K562 (cell line): Measurements from ENCODE around the gene AHCY. TPM values are rescaled to one million over a fixed set of nuclear protein-coding genes. Genes with fewer than 3 reads are reported as not detected.

Experiments
- BCOR ChIP-seq: fragments of 450-650 bp; IDR thresholded peaks from 2 replicates; pipeline ENCODE4 v1.6.1; 2016
- CREBBP ChIP-seq: IDR thresholded peaks from one replicate; pipeline ENCODE4 v1.6.1; 2012; ENCODE audit warnings: low read depth, mild to moderate bottlenecking, control low read depth, inconsistent platforms, low read length
- CXXC5 ChIP-seq: fragments of 250-450 bp; sonication (Bioruptor Pico); IDR thresholded peaks from 2 replicates; pipeline ENCODE4 v1.8.0; 2022; ENCODE audit warnings: inconsistent platforms, mild to moderate bottlenecking, moderate library complexity
- HDAC6 ChIP-seq: IDR thresholded peaks from 2 replicates; pipeline ENCODE4 v1.6.1; 2012; ENCODE audit warnings: low read depth, mild to moderate bottlenecking, control low read depth, inconsistent platforms, low read length, moderate library complexity
- HLTF ChIP-seq: fragments of 450-650 bp; IDR thresholded peaks from 2 replicates; pipeline ENCODE4 v1.6.1; 2016
- KDM4B ChIP-seq, 2 experiments: fragments of 450-650 bp in 1 of 2; sonication (generic) in 1 of 2; IDR thresholded peaks; 2 replicates each; pipeline ENCODE4 v1.6.1; 2016 to 2017; ENCODE audit warnings: borderline replicate concordance in 2 of 2, antibody characterized with exemption in 1 of 2, low read depth in 1 of 2, mild to moderate bottlenecking in 1 of 2
- MTA2 ChIP-seq: fragments of 450-650 bp; IDR thresholded peaks from 2 replicates; pipeline ENCODE4 v1.6.1; 2016; ENCODE audit warnings: low read depth
- POU5F1 ChIP-seq: fragments of 150-350 bp; IDR thresholded peaks from 2 replicates; pipeline ENCODE4 v1.6.1; 2014; ENCODE audit warnings: borderline replicate concordance, low read length, low read depth, mild to moderate bottlenecking; ENCODE audit not compliant: partially characterized antibody
- U2AF2 ChIP-seq: fragments of 200-400 bp; formaldehyde crosslinking; optimal IDR thresholded peaks from 2 replicates; pipeline ENCODE3; 2017; ENCODE audit warnings: low read depth, mild to moderate bottlenecking, low read length
- ZNF184 ChIP-seq: sonication (generic); formaldehyde crosslinking; IDR thresholded peaks from 2 replicates; pipeline ENCODE4 v1.5.0; 2020; ENCODE audit warnings: missing genetic modification reagents
- ZNF707 ChIP-seq: fragments of 250-450 bp; sonication (Bioruptor Pico); conservative IDR thresholded peaks from 2 replicates; pipeline ENCODE4 v1.8.0; 2022; ENCODE audit warnings: inconsistent platforms, mild to moderate bottlenecking, moderate library complexity
- ZSCAN32 ChIP-seq: fragments of 450-650 bp; formaldehyde crosslinking; IDR thresholded peaks from 2 replicates; pipeline ENCODE4 v1.4.0; 2020; ENCODE audit warnings: mild to moderate bottlenecking, moderate library complexity
- polyA plus RNA-seq, 8 experiments: library from polyadenylated mRNA; depleted of rRNA in 4 of 8; stranded (reverse) in 5 of 8; unstranded in 3 of 8; fragments of >200 nt; fragmentation: Nextera tagmentation in 2 of 8; fragmentation: Illumina TruSeq in 1 of 8; extraction: Ambion mirVana in 2 of 8; extraction: Trizol in 1 of 8; gene quantifications; 2 replicates each; pipeline versions ENCODE4 v1.2.1 to v1.2.3, GENCODE V29; 2011 to 2014; ENCODE audit warnings: inconsistent platforms in 1 of 8, missing spikeins in 1 of 8
- total RNA-seq, 7 experiments: library from RNA; depleted of rRNA in 6 of 7; stranded (reverse); fragments of >200 nt in 6 of 7; fragmentation: Illumina TruSeq in 2 of 7; extraction: Trizol in 2 of 7; gene quantifications; 2 replicates each; pipeline versions ENCODE4 v1.2.1 to v1.2.3, GENCODE V29; 2011 to 2021; ENCODE audit warnings: low replicate concordance in 1 of 7
- TF ChIP-seq, protein P1 (sequence below): sonication (generic); formaldehyde crosslinking; IDR thresholded peaks from 2 replicates; pipeline ENCODE4 v1.9.0; 2022; ENCODE audit warnings: mild to moderate bottlenecking, missing genetic modification reagents
- TF ChIP-seq, protein P2 (sequence below): fragments of 150-350 bp; conservative IDR thresholded peaks from 2 replicates; pipeline ENCODE4 v1.6.1; 2014; ENCODE audit warnings: low read length
- TF ChIP-seq, protein P3 (sequence below): fragments of 450-650 bp; IDR thresholded peaks from 2 replicates; pipeline ENCODE4 v1.6.1; 2018; ENCODE audit warnings: mild to moderate bottlenecking, low read depth; ENCODE audit not compliant: partially characterized antibody
- TF ChIP-seq, protein P4 (sequence below): fragments of 250-450 bp; sonication (Bioruptor Pico); IDR thresholded peaks from 2 replicates; pipeline ENCODE4 v1.4.0; 2020; ENCODE audit warnings: borderline replicate concordance
- TF ChIP-seq, protein P5 (sequence below): fragments of 250-450 bp; sonication (Bioruptor Pico); IDR thresholded peaks from 2 replicates; pipeline ENCODE4 v1.4.0; 2020; ENCODE audit warnings: mild to moderate bottlenecking, moderate library complexity

The AHCY gene
- total and polyA plus RNA-seq, 9 of the 15 experiments (the other 6 are each of a cell fraction or from before 2014, with no cell fraction given) = 82.5 to 269 (median 190) TPM

DNA sequence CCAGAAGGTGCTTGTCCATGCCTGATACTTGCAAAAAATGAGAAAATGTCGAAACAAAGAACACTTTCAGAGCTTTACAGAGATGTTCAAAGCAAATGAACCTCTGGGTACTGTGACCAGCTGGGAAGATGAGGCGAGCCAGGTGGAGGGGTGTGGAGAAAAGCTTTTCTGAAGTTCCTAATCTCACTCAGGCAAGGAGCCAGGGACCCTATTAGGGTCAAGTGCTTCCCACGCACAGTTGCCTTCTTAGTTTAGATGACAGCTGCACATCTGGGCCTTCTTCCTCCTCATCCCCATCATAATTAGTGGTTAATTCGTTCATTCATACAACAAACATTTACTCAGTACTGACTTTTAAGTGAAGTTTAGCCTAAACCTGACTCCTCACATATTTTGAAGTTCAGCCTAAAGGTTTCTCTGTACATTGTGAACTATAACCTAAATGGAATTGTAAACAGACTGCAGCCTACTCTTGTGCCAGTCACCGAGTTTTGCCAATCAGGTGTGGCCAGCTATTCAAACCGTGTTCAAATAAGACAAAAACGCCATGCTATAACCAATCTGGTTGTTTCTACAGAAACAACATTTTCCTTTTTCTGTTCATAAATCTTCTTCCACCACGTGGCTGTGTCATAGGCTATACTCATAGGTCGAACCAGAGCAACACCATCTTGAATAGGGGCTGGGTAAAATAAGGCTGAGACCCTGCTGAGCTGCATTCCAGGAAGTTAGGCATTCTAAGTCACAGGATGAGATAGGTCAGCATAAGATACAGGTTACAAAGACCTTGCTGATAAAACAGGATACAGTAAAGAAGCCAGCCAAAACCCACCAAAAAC, 19.3 kb upstream of the AHCY start (continued):
- TF ChIP-seq U2AF2 (no peak), CXXC5 (CRISPR knock-in tag) (peak; percentile 72), BCOR (no peak), ZSCAN32 (CRISPR knock-in tag) (no peak), HDAC6 (no peak), POU5F1 (no peak), KDM4B (IDR thresholded peaks at IDR 0.05; ENCODE audit: borderline replicate concordance in 2 of 2, low read depth in 1 of 2) (no peak), CREBBP (no peak), ZNF184 (CRISPR knock-in tag) (no peak), HLTF (no peak), ZNF707 (CRISPR knock-in tag) (0 out of 2 replicates have a peak, but pooled peaks have one; percentile 48), MTA2 (no peak)
- TF ChIP-seq, protein P1, sequence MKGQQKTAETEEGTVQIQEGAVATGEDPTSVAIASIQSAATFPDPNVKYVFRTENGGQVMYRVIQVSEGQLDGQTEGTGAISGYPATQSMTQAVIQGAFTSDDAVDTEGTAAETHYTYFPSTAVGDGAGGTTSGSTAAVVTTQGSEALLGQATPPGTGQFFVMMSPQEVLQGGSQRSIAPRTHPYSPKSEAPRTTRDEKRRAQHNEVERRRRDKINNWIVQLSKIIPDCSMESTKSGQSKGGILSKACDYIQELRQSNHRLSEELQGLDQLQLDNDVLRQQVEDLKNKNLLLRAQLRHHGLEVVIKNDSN = no peak
- TF ChIP-seq, protein P2, sequence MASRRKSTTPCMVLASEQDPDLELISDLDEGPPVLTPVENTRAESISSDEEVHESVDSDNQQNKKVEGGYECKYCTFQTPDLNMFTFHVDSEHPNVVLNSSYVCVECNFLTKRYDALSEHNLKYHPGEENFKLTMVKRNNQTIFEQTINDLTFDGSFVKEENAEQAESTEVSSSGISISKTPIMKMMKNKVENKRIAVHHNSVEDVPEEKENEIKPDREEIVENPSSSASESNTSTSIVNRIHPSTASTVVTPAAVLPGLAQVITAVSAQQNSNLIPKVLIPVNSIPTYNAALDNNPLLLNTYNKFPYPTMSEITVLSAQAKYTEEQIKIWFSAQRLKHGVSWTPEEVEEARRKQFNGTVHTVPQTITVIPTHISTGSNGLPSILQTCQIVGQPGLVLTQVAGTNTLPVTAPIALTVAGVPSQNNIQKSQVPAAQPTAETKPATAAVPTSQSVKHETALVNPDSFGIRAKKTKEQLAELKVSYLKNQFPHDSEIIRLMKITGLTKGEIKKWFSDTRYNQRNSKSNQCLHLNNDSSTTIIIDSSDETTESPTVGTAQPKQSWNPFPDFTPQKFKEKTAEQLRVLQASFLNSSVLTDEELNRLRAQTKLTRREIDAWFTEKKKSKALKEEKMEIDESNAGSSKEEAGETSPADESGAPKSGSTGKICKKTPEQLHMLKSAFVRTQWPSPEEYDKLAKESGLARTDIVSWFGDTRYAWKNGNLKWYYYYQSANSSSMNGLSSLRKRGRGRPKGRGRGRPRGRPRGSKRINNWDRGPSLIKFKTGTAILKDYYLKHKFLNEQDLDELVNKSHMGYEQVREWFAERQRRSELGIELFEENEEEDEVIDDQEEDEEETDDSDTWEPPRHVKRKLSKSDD = no peak
- TF ChIP-seq, protein P3, sequence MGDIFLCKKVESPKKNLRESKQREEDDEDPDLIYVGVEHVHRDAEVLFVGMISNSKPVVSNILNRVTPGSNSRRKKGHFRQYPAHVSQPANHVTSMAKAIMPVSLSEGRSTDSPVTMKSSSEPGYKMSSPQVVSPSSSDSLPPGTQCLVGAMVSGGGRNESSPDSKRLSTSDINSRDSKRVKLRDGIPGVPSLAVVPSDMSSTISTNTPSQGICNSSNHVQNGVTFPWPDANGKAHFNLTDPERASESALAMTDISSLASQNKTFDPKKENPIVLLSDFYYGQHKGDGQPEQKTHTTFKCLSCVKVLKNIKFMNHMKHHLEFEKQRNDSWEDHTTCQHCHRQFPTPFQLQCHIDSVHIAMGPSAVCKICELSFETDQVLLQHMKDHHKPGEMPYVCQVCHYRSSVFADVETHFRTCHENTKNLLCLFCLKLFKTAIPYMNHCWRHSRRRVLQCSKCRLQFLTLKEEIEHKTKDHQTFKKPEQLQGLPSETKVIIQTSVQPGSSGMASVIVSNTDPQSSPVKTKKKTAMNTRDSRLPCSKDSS = no peak
- TF ChIP-seq, protein P4, sequence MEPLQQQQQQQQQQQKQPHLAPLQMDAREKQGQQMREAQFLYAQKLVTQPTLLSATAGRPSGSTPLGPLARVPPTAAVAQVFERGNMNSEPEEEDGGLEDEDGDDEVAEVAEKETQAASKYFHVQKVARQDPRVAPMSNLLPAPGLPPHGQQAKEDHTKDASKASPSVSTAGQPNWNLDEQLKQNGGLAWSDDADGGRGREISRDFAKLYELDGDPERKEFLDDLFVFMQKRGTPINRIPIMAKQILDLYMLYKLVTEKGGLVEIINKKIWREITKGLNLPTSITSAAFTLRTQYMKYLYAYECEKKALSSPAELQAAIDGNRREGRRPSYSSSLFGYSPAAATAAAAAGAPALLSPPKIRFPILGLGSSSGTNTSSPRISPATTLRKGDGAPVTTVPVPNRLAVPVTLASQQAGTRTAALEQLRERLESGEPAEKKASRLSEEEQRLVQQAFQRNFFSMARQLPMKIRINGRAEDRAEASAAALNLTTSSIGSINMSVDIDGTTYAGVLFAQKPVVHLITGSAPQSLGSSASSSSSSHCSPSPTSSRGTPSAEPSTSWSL (CRISPR knock-in tag) = no peak
- TF ChIP-seq, protein P5, sequence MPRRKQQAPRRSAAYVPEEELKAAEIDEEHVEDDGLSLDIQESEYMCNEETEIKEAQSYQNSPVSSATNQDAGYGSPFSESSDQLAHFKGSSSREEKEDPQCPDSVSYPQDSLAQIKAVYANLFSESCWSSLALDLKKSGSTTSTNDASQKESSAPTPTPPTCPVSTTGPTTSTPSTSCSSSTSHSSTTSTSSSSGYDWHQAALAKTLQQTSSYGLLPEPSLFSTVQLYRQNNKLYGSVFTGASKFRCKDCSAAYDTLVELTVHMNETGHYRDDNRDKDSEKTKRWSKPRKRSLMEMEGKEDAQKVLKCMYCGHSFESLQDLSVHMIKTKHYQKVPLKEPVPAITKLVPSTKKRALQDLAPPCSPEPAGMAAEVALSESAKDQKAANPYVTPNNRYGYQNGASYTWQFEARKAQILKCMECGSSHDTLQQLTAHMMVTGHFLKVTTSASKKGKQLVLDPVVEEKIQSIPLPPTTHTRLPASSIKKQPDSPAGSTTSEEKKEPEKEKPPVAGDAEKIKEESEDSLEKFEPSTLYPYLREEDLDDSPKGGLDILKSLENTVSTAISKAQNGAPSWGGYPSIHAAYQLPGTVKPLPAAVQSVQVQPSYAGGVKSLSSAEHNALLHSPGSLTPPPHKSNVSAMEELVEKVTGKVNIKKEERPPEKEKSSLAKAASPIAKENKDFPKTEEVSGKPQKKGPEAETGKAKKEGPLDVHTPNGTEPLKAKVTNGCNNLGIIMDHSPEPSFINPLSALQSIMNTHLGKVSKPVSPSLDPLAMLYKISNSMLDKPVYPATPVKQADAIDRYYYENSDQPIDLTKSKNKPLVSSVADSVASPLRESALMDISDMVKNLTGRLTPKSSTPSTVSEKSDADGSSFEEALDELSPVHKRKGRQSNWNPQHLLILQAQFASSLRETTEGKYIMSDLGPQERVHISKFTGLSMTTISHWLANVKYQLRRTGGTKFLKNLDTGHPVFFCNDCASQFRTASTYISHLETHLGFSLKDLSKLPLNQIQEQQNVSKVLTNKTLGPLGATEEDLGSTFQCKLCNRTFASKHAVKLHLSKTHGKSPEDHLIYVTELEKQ (CRISPR knock-in tag) = peak; percentile 80
